ENCODE results near the gene TLL2.

- TF ChIP-seq SMC3 (IDR thresholded peaks at IDR 0.05) (no peak), RFX5 (IDR thresholded peaks at IDR 0.05) (no peak), CHD2 (IDR thresholded peaks at IDR 0.05; ENCODE audit: low read length, partially characterized antibody) (no peak), RAD21 (conservative IDR thresholded peaks at IDR 0.05 in 1 of 2, IDR thresholded peaks at IDR 0.05 in 1 of 2) (no peak), FOSB (CRISPR knock-in tag; IDR thresholded peaks at IDR 0.05) (no peak), CTCF (IDR thresholded peaks at IDR 0.05) (no peak), CBX2 (IDR thresholded peaks at IDR 0.05; ENCODE audit: borderline replicate concordance, low read depth) (no peak), ZFP36 (IDR thresholded peaks at IDR 0.05; ENCODE audit: borderline replicate concordance, partially characterized antibody) (no peak), POLR2A (IDR thresholded peaks at IDR 0.05; ENCODE audit: low read length) (no peak)
- TF ChIP-seq, protein P1, sequence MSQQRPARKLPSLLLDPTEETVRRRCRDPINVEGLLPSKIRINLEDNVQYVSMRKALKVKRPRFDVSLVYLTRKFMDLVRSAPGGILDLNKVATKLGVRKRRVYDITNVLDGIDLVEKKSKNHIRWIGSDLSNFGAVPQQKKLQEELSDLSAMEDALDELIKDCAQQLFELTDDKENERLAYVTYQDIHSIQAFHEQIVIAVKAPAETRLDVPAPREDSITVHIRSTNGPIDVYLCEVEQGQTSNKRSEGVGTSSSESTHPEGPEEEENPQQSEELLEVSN (IDR thresholded peaks at IDR 0.05; ENCODE audit: borderline replicate concordance, low read depth), result no peak
These were observed 18.2 kb downstream of the TLL2 start for GRCh38 chr10:96495544-96495943.
